ENCODE results near the gene SMIM24. TPM values are rescaled to one million over a fixed set of nuclear protein-coding genes. Genes with fewer than 3 reads are reported as not detected.
A peak's percentile ranks its signal among the peaks of the same experiment; 100 is the strongest.
"Not testable (repeated sequence)": the region's sequence is repeated elsewhere in the genome, so short reads cannot be mapped to it uniquely, and the experiment has no call there.

SMIM24 gene
- total RNA-seq, 4 donors from 2014 or later = not detected

GRCh38 chr19:3452171-3452941 is 28.0 kb downstream of the SMIM24 start:
- TF ChIP-seq CTCF (IDR thresholded peaks at IDR 0.05 in 4 of 5, conservative IDR thresholded peaks at IDR 0.05 in 1 of 5) = no peak
- in situ Hi-C loops (cut with MboI; ENCODE audit: low sequenced_read_pairs in 4 of 4) (no loop called here), intact Hi-C loops (cut with DNase I; ENCODE audit: low total_unique reads) (loop anchor here (5.0 kb wide), 1 partner anchor 90 kb away; no protein-coding TSS in a partner anchor)
- H3K4me3 ChIP-seq = no peak overlapping the region
- H3K4me1 ChIP-seq = peaks cover 8 to 13% of the 10 kb centered on the region in 2 donors
- H3K27ac ChIP-seq = peak overlapping the region; percentile 88 to 91 (median 89)
- peak in 1 of 2 donors; percentile 32 for DNase-seq
- H3K9me3 ChIP-seq = no peaks in the 10 kb centered on the region
- H3K36me3 ChIP-seq = peaks cover 0 to 67% of the 10 kb centered on the region in 2 donors
- H3K27me3 ChIP-seq = no peaks in the 10 kb centered on the region
- ATAC-seq = no peak

DNA sequence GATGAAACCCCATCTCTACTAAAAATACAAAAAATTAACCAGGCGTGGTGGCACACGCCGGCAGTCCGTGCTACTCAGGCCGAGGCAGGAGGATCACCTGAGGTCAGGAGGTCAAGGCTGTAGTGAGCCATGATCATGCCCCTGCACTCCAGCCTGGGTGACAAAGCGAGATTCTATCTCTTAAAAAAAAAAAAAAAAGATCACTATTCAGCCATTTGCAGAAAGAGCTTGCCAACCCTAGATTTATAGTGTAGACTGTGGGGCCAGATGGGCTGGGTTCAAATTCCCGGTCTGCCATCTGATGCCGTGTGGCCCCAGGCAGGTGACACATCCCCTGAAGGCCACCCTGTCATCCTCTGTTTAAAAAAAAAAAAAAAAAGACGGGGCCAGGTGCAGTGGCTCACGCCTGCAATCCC is 28.9 kb downstream of the SMIM24 start:
- Histone ChIP-seq H3K27ac (peak overlapping the region; percentile 88 to 91 (median 89)), H3K27me3 (no peaks in the 10 kb centered on the region), H3K4me3 (no peak overlapping the region), H3K9me3 (no peaks in the 10 kb centered on the region), H3K4me1 (peaks cover 5 to 13% of the 10 kb centered on the region in 2 donors), H3K36me3 (peaks cover 0 to 59% of the 10 kb centered on the region in 2 donors)
- in situ Hi-C loops (cut with MboI; ENCODE audit: low sequenced_read_pairs in 4 of 4) = no loop called here
- ATAC-seq (peak; percentile 75 to 77), DNase-seq (peak; percentile 70 to 89)
- intact Hi-C loops (cut with DNase I; ENCODE audit: low total_unique reads) = loop anchor here (1.0 to 5.0 kb wide), 4 partner anchors 22 to 89 kb away; no protein-coding TSS in a partner anchor
- TF ChIP-seq CTCF (IDR thresholded peaks at IDR 0.05 in 4 of 5, conservative IDR thresholded peaks at IDR 0.05 in 1 of 5) (no peak), POLR2A (IDR thresholded peaks at IDR 0.05) (no peak)

DNA sequence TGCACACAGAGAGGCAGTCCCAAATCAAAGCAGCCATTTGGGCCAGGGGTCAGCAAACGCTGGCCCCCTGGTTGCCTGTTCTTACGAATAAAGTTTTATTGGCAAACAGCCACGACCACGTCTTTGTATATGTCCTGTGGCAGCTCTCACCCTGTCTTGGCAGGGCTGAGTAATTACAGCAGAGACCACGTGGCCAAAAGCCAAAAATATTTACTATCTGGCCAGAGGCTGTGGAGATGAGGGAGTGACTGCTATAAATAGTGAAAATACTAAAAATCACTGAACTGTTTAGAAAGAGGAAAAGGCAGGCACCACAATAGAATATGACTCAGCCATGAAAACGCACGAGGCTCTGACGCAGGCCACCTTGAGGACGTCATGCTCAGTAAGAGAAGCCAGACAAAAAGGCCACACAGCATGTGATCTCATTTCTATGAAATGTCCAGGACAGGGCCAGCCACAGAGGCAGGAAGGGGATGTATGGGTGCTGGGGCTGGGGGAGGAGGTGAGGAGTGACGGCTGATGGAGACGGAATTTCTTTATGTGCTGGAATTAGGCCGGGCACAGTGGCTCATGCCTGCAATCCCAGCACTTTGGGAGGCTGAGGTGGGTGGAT is 29.4 kb downstream of the SMIM24 start:
- H3K4me1 ChIP-seq = peaks cover 5 to 13% of the 10 kb centered on the region in 2 donors
- no peaks in the 10 kb centered on the region for H3K9me3 ChIP-seq
- in situ Hi-C loops (cut with MboI; ENCODE audit: low sequenced_read_pairs in 4 of 4) = no loop called here
- H3K4me3 ChIP-seq = no peak overlapping the region
- peaks cover 0 to 55% of the 10 kb centered on the region in 2 donors for H3K36me3 ChIP-seq
- ATAC-seq (peak; percentile 87 to 92), DNase-seq (peak; percentile 80 to 93)
- intact Hi-C loops (cut with DNase I; ENCODE audit: low total_unique reads) = loop anchor here (1.0 to 5.0 kb wide), 4 partner anchors 22 to 89 kb away; no protein-coding TSS in a partner anchor
- TF ChIP-seq CTCF (IDR thresholded peaks at IDR 0.05 in 4 of 5, conservative IDR thresholded peaks at IDR 0.05 in 1 of 5) = no peak
- TF ChIP-seq POLR2A (IDR thresholded peaks at IDR 0.05) = peak in 1 of 2 donors; percentile 47
- no peaks in the 10 kb centered on the region for H3K27me3 ChIP-seq
- peak overlapping the region; percentile 88 to 91 (median 89) for H3K27ac ChIP-seq

DNA sequence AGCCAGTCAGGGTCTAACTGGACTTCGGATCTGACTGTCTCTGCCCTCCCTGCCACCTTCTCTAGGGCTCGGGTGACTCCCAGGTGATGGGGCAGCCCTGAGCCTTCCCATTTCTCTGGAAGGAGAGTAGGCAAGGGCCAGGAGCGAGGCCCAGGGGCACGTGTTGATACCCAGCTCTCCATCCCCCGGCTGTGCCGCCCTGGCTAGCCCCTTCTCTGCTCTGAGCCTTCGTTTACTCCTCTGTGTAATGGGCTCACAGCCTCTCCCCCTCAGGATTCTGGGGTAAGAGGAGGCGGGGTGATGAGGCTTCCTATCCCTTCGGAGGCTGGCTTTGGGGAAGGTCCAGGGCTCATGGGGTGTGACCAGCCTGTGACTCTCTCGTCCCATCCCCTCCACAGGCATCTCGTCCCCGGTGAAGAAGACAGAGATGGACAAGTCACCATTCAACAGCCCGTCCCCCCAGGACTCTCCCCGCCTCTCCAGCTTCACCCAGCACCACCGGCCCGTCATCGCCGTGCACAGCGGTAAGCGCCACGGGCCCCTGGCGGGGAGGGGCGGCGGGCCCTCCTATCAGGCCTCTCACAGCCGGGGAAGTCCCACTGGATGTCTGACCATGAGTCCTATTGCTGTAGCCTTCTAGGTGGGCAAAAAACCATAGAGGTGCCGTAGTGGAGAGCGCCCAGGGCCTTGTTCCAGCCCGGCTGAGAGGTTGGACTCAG is 31.6 kb downstream of the SMIM24 start:
- Histone ChIP-seq H3K4me3 (no peak overlapping the region), H3K4me1 (peaks cover 23 to 28% of the 10 kb centered on the region in 2 donors), H3K9me3 (no peaks in the 10 kb centered on the region), H3K27ac (peak overlapping the region; percentile 88 to 91 (median 89)), H3K36me3 (peaks cover 0 to 35% of the 10 kb centered on the region in 2 donors), H3K27me3 (no peaks in the 10 kb centered on the region)
- intact Hi-C loops (cut with DNase I; ENCODE audit: low total_unique reads) = no loop called here
- DNase-seq = peak in 1 of 2 donors; percentile 22
- in situ Hi-C loops (cut with MboI; ENCODE audit: low sequenced_read_pairs in 4 of 4) = no loop called here
- TF ChIP-seq POLR2A (IDR thresholded peaks at IDR 0.05) (no peak), CTCF (IDR thresholded peaks at IDR 0.05 in 4 of 5, conservative IDR thresholded peaks at IDR 0.05 in 1 of 5) (no peak)
- ATAC-seq = no peak

GRCh38 chr19:3446657-3447056 is 33.7 kb downstream of the SMIM24 start:
- ATAC-seq; in situ Hi-C loops (cut with MboI; ENCODE audit: low sequenced_read_pairs in 4 of 4); H3K4me3 ChIP-seq; intact Hi-C loops (cut with DNase I; ENCODE audit: low total_unique reads); H3K9me3 ChIP-seq; DNase-seq; H3K27me3 ChIP-seq: not testable (repeated sequence)
- Histone ChIP-seq H3K27ac (peak overlapping the region; percentile 88 to 91 (median 89)), H3K36me3 (peaks cover 0 to 18% of the 10 kb centered on the region in 2 donors), H3K4me1 (peaks cover 44 to 46% of the 10 kb centered on the region in 2 donors)

All from gastrocnemius medialis (tissue), 4 donors.